GM23338 (cell line): ENCODE measurements around the gene HAUS2. TPM values are rescaled to one million over a fixed set of nuclear protein-coding genes. Genes with fewer than 3 reads are reported as not detected.

ENCODE experiments used
- ATAC-seq: fragments of 200-7000 bp; cut with Tn5 transposase; 3 replicates; pipeline ENCODE4 v1.9.1; 2020
- DNase-seq: peaks from one replicate; pipeline ENCODE4 v3.0.0-alpha.2; 2015; ENCODE audit warnings: low spot score
- H2AFZ ChIP-seq: fragments of 200-600 bp; sonication (generic); 2 replicates; pipeline ENCODE4 v1.8.0; 2016; ENCODE audit warnings: antibody characterized with exemption, mild to moderate bottlenecking, moderate library complexity
- H3F3A ChIP-seq: fragments of 200-600 bp; sonication (generic); replicated peaks from 2 replicates; pipeline ENCODE4 v1.8.0; 2017; ENCODE audit warnings: antibody characterized with exemption, mixed run types, low read depth
- H3K27ac ChIP-seq: fragments of 200-600 bp; sonication (generic); 2 replicates; pipeline ENCODE4 v1.6.1; 2016; ENCODE audit warnings: low read depth
- H3K27me3 ChIP-seq: fragments of 200-600 bp; sonication (generic); 2 replicates; pipeline ENCODE4 v1.8.0; 2016; ENCODE audit warnings: mild to moderate bottlenecking, mixed run types, moderate library complexity; ENCODE audit not compliant: insufficient read depth
- H3K36me3 ChIP-seq: fragments of 200-600 bp; sonication (generic); 2 replicates; pipeline ENCODE4 v1.8.0; 2016; ENCODE audit warnings: mild to moderate bottlenecking; ENCODE audit not compliant: insufficient read depth
- H3K4me1 ChIP-seq: fragments of 200-600 bp; sonication (generic); 2 replicates; pipeline ENCODE4 v1.8.0; 2016; ENCODE audit warnings: mild to moderate bottlenecking, moderate library complexity; ENCODE audit not compliant: insufficient read depth
- H3K4me2 ChIP-seq: fragments of 200-600 bp; sonication (generic); 2 replicates; pipeline ENCODE4 v1.7.1; 2017; ENCODE audit warnings: mixed run types
- H3K4me3 ChIP-seq: fragments of 200-600 bp; sonication (generic); 2 replicates; pipeline ENCODE4 v1.6.1; 2016; ENCODE audit warnings: mixed run types
- H3K79me2 ChIP-seq: fragments of 200-600 bp; sonication (generic); replicated peaks from 2 replicates; pipeline ENCODE4 v1.8.0; 2017; ENCODE audit warnings: mild to moderate bottlenecking; ENCODE audit not compliant: insufficient read depth
- H3K9me2 ChIP-seq: fragments of 200-600 bp; sonication (generic); 2 replicates; pipeline ENCODE4 v1.8.0; 2017; ENCODE audit not compliant: insufficient read depth
- H4K20me1 ChIP-seq: fragments of 200-600 bp; sonication (generic); replicated peaks from 2 replicates; pipeline ENCODE4 v1.8.0; 2017; ENCODE audit warnings: mild to moderate bottlenecking; ENCODE audit not compliant: insufficient read depth
- H3K27ac Mint-ChIP-seq: 2 replicates; pipeline ENCODE4 v1.8.0; 2020; ENCODE audit warnings: inconsistent platforms, mild to moderate bottlenecking, moderate library complexity, mixed read lengths
- H3K27me3 Mint-ChIP-seq: 3 replicates; pipeline ENCODE4 v1.8.0; 2022; ENCODE audit warnings: low read depth, mild to moderate bottlenecking, moderate library complexity, mixed read lengths, inconsistent platforms; ENCODE audit not compliant: insufficient read depth, poor library complexity
- H3K36me3 Mint-ChIP-seq: 3 replicates; pipeline ENCODE4 v1.8.0; 2021; ENCODE audit warnings: low read depth, mild to moderate bottlenecking, inconsistent platforms, moderate library complexity, mixed read lengths
- H3K4me1 Mint-ChIP-seq: 3 replicates; pipeline ENCODE4 v1.8.0; 2020; ENCODE audit warnings: mild to moderate bottlenecking, inconsistent platforms, mixed read lengths
- H3K4me3 Mint-ChIP-seq: 3 replicates; pipeline ENCODE4 v1.8.0; 2021; ENCODE audit warnings: moderate library complexity, mild to moderate bottlenecking, inconsistent platforms, mixed read lengths
- H3K9me3 Mint-ChIP-seq: 3 replicates; pipeline ENCODE4 v1.8.0; 2020; ENCODE audit warnings: moderate library complexity, mild to moderate bottlenecking, inconsistent platforms, mixed read lengths
- CREB1 ChIP-seq: fragments of 250-450 bp; sonication (Bioruptor Pico); IDR thresholded peaks from 2 replicates; pipeline ENCODE4 v1.5.0; 2020; ENCODE audit warnings: low read depth, mild to moderate bottlenecking, moderate library complexity
- CTCF ChIP-seq, 2 experiments: fragments of 200-600 bp in 1 of 2; sonication (generic) in 1 of 2; conservative IDR thresholded peaks; 2 replicates each; pipeline versions ENCODE4 v1.5.1 to v1.6.1; 2016 to 2017; ENCODE audit warnings: antibody characterized with exemption in 2 of 2, low read depth in 2 of 2, mild to moderate bottlenecking in 2 of 2, moderate library complexity in 1 of 2
- ETS1 ChIP-seq: IDR thresholded peaks from 2 replicates; pipeline ENCODE4 v1.6.1; 2016; ENCODE audit warnings: antibody characterized with exemption
- EZH2 ChIP-seq: fragments of 200-600 bp; sonication (generic); IDR thresholded peaks from one replicate; pipeline ENCODE4 v1.8.0; 2017; ENCODE audit warnings: antibody characterized with exemption, mild to moderate bottlenecking, low read depth; ENCODE audit not compliant: unreplicated experiment
- EZH2phosphoT487 ChIP-seq: fragments of 200-600 bp; sonication (generic); IDR thresholded peaks from one replicate; pipeline ENCODE4 v1.8.1; 2018; ENCODE audit warnings: antibody characterized with exemption; ENCODE audit not compliant: unreplicated experiment
- JUNB ChIP-seq: IDR thresholded peaks from one replicate; pipeline ENCODE4 v1.6.1; 2016; ENCODE audit warnings: antibody characterized with exemption; ENCODE audit not compliant: unreplicated experiment
- NANOG ChIP-seq: IDR thresholded peaks from 2 replicates; pipeline ENCODE4 v1.6.1; 2016; ENCODE audit warnings: antibody characterized with exemption, borderline replicate concordance
- POLR2AphosphoS5 ChIP-seq: IDR thresholded peaks from 2 replicates; pipeline ENCODE4 v1.6.1; 2016; ENCODE audit warnings: antibody characterized with exemption, low read depth
- REST ChIP-seq: IDR thresholded peaks from one replicate; pipeline ENCODE4 v1.6.1; 2018; ENCODE audit warnings: antibody characterized with exemption; ENCODE audit not compliant: unreplicated experiment
- STAT1 ChIP-seq: IDR thresholded peaks from one replicate; pipeline ENCODE4 v1.6.1; 2016; ENCODE audit warnings: antibody characterized with exemption; ENCODE audit not compliant: unreplicated experiment
- ZNF114 ChIP-seq: fragments of 250-450 bp; sonication (Bioruptor Pico); IDR thresholded peaks from 2 replicates; pipeline ENCODE4 v1.5.0; 2020; ENCODE audit warnings: mild to moderate bottlenecking, moderate library complexity
- ZNF331 ChIP-seq: fragments of 250-450 bp; sonication (Bioruptor Pico); IDR thresholded peaks from 2 replicates; pipeline ENCODE4 v1.5.0; 2020; ENCODE audit warnings: low read depth, mild to moderate bottlenecking, moderate library complexity
- ZNF462 ChIP-seq: fragments of 250-450 bp; sonication (Bioruptor Pico); IDR thresholded peaks from 2 replicates; pipeline ENCODE4 v1.5.0; 2020; ENCODE audit warnings: mild to moderate bottlenecking, moderate library complexity
- polyA plus RNA-seq: library from polyadenylated mRNA; unstranded; fragments of >200 nt; fragmentation: Nextera tagmentation; extraction: Ambion mirVana; gene quantifications from 2 replicates; pipeline ENCODE4 v1.2.1, GENCODE V29; 2016
- total RNA-seq: library from RNA; depleted of rRNA; stranded (reverse); fragments of >200 nt; shearing (Covaris generic); gene quantifications from 2 replicates; pipeline ENCODE4 v1.2.3, GENCODE V29; 2014

The HAUS2 gene
- total and polyA plus RNA-seq, 2 experiments from 2014 or later: 30.9 to 32.7 TPM

DNA sequence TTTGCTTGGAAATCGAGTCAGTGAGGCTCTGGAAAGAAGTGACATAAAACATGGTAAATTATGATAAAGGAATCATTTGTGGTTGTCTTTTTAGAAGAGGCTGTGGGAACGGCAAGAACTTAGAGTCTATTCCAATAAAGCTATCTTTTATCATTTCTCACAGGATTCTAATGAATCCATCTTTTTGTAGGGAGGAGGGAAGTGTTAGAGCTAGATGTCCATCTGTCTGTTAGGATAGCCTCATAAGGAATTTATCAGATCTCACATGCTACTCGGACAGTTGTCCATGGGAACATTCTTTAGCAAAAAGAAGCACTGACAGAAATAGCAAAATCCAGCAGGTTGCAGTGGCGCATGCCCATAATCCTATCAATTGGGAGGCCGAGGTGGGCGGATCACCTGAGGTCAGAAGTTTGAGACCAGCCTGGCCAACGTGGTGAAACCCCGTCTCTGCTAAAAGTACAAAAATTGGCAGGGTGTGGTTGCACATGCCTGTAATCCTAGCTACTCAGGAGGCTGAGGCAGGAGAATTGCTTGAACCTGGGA lies 63.8 kb downstream of the HAUS2 start:
- Mint-ChIP-seq H3K27me3 (peaks cover 1% of the 10 kb centered on the region), H3K27ac (no peak overlapping the region), H3K4me1 (no peaks in the 10 kb centered on the region), H3K9me3 (no peaks in the 10 kb centered on the region), H3K36me3 (no peaks in the 10 kb centered on the region), H3K4me3 (no peak overlapping the region)
- Histone ChIP-seq H2AFZ (no peak overlapping the region), H3K27me3 (no peaks in the 10 kb centered on the region), H3K9me2 (no peaks in the 10 kb centered on the region; the same call in 1 of the 2 replicates), H3K4me1 (no peaks in the 10 kb centered on the region), H3K27ac (no peak overlapping the region), H4K20me1 (no peaks in the 10 kb centered on the region; the same call in 1 of the 2 replicates), H3K4me2 (no peak overlapping the region), H3K4me3 (no peak overlapping the region), H3K36me3 (no peaks in the 10 kb centered on the region), H3F3A (no peaks in the 10 kb centered on the region), H3K79me2 (no peaks in the 10 kb centered on the region)
- DNase-seq: no peak
- no peak for ATAC-seq
- TF ChIP-seq CREB1 (no peak), EZH2 (no peak), JUNB (no peak), ZNF331 (CRISPR knock-in tag) (no peak), NANOG (no peak), EZH2phosphoT487 (no peak), ETS1 (no peak), ZNF462 (no peak), REST (no peak), CTCF (conservative IDR thresholded peaks at IDR 0.05; ENCODE audit: low read depth in 2 of 2) (no peak), POLR2AphosphoS5 (no peak), STAT1 (no peak), ZNF114 (no peak)
